NCI-H82 treated with DMSO at 0.1 percent for 48 hours (cell line): ENCODE data around the gene TSC1.
"Not testable (repeated sequence)": the region's sequence is repeated elsewhere in the genome, so short reads cannot be mapped to it uniquely, and the experiment has no call there.

Experiments used
- DNase-seq: peaks from one replicate; lab custom pipeline; 2025; ENCODE audit not compliant: unreplicated experiment; lab: John Stamatoyannopoulos, UW

The TSC1 gene

DNA sequence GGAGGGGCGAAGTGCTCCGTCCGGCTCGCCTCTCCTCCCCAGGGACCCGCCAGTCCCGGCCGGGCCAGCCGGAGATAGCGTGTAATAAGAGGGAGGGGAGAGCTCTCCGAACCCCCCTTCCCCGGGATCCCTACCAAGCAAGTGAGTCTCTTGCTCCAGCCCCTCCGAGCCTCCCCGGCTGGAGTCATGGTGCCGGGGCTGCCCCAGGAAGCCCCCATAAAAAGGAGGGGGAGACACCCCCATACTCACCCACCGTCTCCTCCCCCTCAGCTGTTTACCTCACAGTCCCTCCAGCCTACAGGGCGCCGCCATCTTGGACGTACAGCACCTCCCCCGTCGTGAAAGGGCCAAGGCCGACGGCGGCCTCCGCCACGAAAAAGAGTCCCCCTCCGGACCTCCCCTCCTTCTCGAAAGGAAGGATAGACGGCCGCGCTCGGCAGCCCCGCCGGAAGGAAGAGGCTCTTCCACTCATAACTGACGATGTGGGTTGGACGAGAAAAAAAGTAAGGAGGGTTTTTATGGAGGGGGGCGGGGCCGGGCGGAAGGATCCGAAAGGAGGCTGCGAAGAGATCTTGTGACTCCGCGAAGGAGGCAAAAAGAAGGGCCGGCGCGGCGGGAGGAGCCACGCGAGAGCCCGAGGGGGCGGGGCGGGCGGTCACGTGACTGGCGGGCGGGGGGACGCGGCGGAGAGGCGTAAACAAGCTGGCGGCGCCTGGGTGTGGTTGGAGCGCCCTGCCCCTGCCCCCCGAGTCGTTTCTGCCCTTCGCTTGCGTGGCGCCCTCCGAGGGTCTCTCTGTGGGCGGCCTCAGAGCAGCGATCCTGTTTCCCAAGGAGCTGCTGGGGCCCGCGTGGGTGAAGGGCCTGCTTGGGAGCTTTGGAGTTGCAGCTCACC is at the start of gene TSC1:
Gene TSC1, minus strand, starts transcription at position 323 of the 892 bp plus-strand sequence. CDS start 15,744 bp downstream, outside the sequence.
- peak; percentile 87 for DNase-seq

DNA sequence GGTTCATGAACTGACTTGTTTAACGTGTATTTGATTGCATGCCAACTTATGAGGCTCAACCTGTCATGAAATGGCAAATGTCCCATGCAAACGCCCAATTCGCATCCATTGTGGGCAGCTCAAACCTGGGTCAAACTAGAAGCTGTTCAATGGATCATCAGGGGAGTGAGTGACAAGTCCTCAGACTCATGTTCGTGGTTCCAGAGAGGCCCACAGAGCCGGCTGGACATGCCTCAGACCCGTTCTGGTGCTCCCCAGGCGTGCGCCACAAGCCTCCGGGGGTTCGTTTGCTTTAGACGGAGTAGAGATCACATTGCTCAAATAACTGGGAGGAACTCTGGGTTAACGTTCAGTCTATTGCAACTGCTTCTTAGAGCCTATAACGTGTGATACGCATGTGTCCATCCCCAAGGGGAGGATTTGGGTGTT is 49.1 kb upstream of the TSC1 start:
- no peak for DNase-seq

DNA sequence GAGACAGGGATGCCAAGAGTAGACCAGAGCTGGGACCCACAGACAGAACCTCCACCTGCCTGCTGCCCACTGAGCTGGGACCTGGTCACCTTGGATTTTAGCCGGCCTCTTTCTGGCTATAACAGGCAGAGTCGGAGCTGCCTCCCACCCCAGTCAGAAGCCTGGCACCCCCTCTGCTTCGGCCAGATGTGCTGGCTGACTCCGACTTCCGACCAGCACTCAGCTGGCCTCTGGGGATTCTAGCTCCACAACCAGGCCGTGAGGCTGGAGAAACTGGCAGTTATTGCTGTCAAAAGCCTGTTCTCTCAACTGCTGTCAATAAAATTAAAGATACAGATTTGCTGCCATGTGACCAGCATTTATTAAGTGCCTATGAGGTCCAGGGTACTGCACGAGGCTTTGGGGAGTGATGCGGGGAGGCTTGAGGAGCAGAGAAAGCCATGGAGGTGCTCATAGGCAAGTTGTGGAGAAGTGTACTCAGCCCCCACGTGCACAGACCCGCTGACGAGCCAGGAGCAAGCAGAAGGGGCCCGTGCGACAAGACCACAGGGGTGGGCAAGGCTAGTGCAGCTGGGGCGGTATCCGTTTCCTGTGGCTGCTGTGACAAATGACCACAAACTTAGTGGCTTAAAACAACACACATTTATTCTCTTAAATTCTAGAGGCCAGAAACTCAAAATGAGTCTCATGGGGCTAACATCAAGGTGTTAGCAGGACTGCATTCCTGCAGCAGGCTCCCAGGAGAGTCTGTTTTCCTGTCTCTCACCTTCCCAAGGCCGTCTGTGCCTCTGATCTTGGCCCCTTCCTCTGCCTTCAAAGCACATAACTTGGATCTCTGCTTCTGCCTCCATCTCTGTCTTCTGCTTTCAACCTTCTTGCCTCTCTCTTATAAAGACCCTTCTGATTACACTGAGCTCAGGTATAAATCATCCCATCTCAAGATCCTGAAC is 47.2 kb upstream of the TSC1 start:
- no peak for DNase-seq

DNA sequence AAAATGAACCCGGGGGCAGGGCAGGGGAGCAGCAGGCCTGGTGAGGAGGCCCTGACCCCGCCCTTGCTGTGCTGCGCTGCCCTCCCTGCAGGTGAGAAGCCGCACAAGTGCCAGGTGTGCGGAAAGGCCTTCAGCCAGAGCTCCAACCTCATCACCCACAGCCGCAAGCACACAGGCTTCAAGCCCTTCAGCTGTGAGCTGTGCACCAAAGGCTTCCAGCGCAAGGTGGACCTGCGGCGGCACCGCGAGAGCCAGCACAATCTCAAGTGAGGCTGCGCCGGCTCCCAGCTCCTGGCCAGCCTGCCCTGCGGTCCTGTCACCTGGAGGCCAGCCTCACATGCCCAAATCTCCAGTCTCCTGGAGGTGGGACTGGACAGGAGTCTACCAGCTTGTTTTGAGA is 46.4 kb upstream of the TSC1 start:
- DNase-seq: no peak

DNA sequence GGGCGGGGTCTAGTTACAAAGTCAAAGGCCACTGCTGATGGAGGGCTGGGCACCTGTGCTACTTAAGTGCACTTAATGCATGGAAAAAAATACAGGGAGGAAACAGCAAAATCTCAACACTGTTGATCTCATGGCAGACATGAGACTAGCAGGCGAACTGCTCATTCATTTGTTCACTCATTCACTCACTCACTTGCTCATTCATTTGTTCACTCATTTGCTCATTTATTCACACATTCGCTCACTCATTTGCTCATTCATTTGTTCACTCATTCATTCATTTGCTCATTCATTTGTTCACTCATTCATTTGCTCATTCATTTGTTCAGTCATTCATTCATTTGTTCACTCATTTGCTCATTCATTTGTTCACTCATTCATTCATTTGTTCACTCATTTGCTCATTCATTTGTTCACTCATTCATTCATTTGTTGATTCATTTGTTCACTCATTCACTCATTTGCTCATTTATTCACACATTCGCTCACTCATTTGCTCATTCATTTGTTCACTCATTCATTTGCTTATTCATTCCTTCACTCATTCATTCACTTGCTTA is 45.7 kb upstream of the TSC1 start:
- not testable (repeated sequence) for DNase-seq

DNA sequence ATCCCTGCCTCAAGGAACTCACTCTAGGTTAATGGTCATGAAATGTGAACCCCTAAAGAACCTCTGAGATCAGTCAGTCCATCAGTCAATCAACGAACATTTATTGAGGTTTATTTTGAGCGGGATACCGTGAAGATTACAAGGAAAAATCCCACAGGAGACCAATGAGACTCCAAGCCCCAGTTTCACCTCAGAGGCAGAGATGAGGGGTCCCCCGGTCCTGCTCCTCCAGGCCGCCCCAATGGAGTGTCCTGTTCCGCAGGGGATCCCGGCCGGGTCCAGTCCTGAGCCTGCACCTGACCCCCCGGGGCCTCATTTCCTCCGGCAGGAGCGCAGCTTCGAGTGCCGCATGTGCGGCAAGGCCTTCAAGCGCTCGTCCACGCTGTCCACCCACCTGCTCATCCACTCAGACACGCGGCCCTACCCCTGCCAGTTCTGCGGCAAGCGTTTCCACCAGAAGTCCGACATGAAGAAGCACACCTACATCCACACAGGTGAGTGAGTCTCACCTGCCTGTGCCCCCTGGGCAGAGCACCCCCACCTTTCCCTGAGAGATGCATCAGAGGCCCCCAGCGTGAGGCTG is 45.1 kb upstream of the TSC1 start:
- no peak for DNase-seq

DNA sequence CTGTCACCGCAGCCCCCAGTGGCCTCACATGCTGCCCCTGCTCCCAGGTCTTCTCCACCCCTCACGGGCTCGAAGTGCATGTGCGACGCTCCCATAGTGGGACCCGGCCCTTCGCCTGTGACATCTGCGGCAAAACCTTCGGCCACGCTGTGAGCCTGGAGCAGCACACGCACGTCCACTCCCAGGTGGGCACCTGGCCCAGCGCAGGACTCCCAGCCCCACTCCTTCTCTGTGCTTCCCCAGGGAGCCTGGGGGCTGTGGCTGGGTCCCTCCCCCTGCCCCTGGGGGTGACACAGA is 44.5 kb upstream of the TSC1 start:
- DNase-seq: no peak

DNA sequence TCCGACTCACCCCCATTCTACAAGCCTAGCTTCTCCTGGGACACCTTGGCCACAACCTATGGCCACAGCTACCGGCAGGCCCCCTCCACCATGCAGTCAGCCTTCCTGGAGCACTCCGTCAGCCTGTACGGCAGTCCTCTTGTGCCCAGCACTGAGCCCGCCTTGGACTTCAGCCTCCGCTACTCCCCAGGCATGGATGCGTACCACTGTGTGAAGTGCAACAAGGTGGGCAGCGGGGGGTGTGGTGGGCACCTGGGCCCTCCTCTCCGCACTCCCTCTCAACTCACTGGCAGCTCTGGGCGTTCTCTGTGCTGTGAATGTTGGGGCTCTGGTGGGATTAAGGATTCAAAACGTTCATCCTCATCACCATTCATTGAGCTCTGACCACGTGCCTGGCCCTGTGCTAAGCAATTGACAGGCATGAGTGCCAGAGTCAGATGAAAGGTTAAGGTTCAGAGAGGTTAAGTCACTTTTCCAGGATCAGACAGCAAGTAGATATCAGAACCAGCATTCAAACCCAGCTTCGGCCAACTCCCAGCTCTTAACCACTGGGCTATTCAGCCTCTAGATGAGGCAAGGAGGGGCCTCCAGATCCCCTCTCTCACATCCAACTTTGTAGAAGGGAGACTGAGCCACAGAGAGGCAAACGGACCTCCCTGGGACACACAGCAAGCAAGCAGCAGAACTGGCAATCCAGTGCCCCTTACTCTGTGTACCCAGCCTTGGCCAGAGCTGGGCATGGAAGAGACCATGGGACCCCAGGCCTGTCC is 44.0 kb upstream of the TSC1 start:
- DNase-seq: no peak

DNA sequence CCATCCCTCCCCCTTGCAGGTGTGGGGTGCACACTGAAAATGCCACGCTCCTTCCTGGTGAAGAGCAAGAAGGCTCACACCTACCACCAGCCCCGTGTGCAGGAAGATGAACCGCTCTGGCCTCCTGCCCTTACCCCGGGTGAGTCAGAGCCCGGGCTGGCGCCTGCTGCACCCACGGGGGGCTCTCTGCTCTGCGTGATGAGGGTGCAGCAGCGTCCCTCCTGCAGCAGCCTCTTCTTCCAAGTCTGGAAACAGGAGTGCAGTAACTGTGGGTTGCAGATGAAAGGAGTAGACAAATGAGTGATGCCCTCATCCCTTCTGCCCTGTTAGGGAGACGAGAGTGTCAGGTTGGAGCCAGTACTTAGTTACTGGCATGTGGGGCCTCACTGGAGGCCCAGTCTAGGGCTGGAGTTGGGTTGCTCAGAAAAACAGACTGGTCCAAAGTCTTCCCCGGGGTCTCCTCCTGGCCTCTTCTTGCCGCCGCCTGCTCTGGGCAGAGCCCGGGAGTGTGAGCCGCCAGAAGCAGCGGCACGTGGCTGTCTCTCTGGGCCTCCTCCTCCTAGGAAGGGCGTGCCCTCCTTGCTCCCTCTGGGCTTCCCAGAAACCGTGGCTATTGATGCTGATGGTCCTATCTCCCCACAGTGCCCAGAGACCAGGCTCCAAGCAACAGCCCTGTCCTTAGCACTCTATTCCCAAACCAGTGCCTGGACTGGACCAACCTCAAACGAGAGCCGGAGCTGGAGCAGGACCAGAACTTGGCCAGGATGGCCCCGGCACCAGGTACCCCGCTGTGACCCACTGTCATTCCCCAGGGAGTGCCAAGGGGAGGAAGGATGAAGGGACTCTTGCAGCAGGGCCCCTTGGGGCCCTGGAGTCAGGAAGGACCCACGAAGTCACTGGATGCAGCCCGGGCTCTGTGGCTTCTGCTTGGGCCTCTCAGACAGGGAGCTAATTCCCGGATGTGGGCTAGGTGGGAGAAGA is 42.5 kb upstream of the TSC1 start:
- DNase-seq: no peak

DNA sequence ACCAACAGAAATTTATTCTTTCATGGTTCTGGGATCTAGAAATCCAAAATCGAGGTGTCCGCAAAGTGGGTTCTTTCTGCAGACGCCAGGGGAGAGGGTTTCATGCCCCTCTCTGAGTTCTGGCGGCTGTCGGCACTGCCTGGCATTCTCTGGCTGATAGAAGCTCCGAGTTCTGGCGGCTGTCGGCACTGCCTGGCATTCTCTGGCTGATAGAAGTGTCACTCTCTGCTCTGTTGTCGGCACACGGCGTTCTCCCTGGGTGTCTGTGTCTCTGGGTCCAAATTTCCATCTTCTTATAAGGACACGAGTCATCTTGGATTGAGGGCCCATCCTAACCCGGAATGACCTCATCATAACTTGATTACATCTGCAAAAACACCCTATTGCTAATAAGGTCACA is 41.7 kb upstream of the TSC1 start:
- no peak for DNase-seq

DNA sequence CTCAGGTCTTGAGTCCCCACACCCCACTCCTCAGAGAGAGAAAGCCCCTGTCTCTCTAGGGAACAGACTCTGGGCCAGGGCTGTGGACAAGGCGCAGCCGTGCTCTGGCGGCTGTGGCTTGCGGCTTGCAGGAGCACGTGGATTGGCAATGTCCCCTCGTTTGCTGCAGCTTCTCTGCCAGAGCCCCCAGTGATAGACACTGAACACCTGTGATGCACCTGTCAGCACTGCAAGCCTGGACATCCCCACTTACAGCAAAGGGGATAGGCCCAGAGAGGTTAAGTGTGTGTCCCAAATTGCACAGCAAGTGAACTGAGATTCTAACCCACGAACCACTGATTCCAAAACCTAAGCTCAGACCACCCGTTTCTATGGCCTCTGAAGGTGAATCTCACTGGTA is 41.1 kb upstream of the TSC1 start:
- no peak for DNase-seq

DNA sequence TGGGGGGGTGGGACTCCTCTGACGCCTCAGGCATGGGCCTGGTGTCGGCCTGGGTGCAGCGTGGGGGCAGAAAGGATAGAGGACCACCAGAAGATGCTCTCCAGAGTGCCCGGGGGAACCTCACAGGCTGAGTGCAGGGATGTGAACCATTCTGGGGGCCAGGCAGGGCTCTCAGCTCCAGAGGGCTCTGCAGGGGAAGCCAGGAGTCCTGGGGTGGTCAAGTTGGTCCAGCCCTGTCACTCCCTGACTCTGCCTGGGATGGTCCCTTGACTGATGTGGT is 40.6 kb upstream of the TSC1 start:
- DNase-seq: no peak

DNA sequence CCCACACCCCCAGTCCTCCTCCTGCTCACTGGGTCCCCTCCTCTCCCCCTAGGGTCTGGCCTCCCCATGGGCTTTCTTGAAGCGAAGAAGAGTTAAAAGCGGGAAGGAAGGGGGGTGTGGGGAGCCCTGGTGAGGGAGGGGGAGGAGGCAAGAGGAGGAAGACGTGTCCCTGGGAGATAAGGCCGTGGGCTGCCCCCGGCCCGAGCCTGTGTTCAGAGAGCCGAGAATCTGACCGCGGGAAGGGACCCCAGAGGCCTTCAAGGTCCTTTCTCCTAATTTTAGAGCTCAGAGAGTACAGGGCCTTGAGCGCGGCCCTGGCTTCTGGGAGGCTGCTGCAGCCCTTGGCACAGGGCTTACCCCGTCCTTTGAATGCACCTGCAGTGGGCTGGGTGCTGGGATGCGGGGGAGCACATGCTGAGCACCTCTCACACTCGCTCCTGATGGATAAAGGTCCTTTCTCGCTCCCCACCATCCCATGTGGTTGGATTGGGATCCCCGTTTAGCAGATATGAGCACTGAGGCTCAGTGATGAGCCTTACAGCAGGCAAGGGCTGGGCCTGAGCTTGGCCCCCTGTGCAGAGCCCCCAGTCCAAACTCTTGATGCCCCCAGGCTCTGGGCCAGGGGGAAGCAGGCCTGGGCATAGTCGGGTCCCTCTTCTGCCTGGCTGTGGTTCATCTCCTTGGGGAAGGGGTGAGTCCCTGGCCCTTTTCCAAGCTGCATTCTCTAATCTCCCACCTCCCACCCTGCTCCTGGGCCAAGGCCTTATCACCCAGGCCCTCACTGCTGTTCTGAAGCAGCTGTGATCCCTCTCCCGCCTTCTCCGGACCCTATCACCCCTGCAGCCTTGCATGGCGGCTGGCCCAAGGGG is 40.0 kb upstream of the TSC1 start:
- DNase-seq: no peak

DNA sequence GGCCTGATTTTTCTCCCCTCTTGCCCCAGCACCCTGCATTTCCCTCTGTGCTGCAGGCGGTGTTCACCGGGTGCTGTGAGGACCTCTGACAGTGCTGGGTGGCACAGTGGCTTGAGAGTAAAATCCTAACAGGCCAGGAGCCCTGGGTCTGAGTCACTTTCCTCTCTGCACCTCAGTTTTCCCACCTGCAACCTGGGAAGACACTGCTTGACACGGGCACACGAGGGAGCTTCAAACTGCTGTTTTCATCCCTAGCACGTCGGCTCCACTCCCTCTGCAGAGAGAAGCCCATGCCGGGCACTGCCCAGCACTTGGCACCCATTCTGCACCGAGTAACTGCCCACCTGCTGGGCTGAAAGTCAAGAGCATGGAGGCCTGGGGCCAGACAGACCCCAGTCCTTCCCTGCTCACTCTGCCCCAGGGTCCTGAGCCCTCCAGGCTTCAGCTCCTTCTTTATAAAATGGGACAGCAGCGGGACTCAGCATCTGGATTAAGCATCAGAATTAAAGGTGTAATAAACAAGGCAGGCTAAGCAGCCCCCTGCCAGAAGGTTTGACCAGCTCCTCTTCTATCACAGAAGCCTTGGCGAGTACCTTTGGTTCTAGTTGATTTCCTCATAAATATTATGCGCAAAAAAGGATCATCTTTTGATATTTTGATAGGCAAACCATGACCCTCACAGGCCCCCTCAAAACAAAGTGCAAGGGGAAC is 39.2 kb upstream of the TSC1 start:
- no peak for DNase-seq

DNA sequence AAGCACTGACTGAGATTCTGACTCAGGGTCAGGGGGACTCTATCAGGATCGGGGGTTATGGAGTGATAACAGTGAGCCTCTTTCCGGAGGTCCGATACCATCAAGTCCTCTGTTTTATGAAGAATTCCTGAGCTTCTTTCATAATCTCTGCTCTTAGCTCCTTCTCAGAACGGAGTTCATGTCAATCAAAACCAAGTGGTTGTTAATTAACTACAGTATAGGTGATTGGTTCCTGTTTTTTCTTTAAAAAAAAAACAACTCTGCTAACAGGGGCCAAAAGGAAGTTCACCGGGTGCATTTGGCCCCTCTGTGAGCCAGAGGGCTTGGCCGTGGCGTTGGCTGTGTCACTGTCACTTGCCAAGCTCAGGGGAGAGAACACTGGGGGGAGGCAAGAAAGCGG is 38.0 kb upstream of the TSC1 start:
- no peak for DNase-seq

DNA sequence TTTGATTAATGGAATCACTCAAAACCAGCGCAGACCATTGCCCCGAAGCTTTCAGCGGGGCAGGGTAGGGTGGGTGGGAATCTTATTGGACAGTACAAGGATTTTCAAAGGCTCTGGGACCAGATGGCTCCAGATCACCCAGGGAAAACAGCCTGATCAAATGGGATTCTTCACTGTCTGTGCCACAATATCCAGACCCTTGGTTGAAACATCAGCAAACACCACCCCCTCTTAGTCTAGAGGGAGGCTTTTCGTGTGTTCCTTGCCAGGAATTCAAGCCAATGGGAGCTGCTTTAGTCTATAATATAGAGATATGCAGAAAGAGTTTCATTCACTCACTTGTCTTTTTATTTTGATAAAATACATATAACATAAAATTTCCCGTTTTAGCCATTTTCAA is 35.7 kb upstream of the TSC1 start:
- DNase-seq: no peak

DNA sequence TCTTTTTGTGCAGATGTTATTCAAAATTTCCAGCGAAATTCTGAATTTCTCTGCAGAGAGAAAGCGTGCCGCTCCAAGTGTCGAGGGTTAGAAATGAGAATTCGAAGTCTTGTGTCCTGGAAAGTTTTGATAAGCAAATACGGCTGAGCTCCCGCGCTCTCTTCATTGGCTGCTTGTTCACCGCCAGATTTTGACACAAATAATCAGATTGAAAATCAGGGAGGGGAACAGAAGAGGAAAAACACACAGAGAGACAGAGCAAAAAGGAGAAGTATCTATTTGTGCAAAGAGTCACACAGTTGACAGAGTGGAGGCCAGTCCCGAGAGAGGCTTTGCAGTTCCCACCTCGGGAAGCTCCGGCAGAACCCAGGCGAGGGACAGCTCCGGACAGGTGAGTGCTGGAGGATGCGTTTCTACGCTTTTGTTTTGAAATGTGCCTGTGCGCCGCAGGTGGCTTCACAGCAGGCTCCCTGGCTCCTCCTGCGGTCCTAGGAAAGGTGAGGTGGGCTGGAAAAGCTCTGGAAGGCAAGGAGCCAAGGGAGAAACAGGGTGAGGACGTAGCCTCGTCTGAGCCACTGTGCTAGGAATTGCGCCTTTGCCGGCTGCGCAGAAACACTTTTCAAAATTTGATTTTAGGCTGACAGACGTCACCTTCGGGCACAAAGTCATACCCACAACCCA is 34.2 kb upstream of the TSC1 start, which contains the start of gene GFI1B:
Gene GFI1B, plus strand, starts transcription at position 244 of the 681 bp plus-strand sequence. CDS start 7,985 bp downstream, outside the sequence.
- DNase-seq: no peak

DNA sequence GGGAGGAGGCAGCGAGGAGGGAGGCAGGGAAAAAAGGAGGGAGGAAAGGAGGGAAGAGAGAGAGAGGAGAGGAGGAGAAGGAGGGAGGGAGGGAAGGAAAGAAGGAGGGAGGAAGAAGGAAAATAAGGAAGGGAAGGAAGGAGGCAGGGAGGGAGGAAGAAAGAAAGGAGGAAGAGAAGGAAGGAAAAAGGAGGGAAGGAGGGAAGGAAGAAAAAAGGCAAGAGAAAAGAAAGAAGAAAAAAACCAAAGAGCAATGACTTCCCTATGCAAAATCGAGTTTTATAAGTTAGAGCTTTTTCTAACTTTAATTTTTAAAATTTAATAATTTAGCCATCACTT is 33.7 kb upstream of the TSC1 start:
- no peak for DNase-seq
